ENCODE results near the gene SMAD7.

DNA sequence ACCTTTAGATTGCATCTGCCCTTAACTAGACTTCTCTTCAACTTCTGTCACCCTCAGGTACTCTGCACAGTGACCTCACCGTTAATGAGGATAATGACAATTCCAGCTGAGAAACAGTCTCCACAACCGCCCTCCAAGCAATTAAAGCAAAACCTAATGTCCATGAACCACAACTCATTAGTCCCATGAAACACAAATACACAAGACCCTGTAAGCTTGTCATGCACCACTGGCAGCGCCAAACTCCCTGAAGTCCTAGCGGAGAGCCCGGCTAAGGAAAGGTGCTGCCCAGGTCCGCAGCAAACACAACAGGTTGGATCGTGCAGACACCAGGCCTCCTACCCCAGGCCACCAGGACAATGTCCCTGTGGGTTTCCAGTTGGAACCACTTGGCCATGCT lies 7.4 kb downstream of the SMAD7 start:
- TF ChIP-seq, protein P1, sequence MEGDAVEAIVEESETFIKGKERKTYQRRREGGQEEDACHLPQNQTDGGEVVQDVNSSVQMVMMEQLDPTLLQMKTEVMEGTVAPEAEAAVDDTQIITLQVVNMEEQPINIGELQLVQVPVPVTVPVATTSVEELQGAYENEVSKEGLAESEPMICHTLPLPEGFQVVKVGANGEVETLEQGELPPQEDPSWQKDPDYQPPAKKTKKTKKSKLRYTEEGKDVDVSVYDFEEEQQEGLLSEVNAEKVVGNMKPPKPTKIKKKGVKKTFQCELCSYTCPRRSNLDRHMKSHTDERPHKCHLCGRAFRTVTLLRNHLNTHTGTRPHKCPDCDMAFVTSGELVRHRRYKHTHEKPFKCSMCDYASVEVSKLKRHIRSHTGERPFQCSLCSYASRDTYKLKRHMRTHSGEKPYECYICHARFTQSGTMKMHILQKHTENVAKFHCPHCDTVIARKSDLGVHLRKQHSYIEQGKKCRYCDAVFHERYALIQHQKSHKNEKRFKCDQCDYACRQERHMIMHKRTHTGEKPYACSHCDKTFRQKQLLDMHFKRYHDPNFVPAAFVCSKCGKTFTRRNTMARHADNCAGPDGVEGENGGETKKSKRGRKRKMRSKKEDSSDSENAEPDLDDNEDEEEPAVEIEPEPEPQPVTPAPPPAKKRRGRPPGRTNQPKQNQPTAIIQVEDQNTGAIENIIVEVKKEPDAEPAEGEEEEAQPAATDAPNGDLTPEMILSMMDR (IDR thresholded peaks at IDR 0.05), result no peak
- TF ChIP-seq POLR2A (IDR thresholded peaks at IDR 0.05), result no peak
- no peak for TF ChIP-seq EP300 (IDR thresholded peaks at IDR 0.05)

Data from ovary (tissue), 3 donors.